HL-60 (cell line): ENCODE data around the gene SHMT1.

Experiments used
- POLR2AphosphoS5 ChIP-seq: IDR thresholded peaks from 2 replicates; pipeline ENCODE4 v1.6.1; 2012; ENCODE audit warnings: low read depth
- REST ChIP-seq: IDR thresholded peaks from 2 replicates; pipeline ENCODE4 v1.6.1; 2012; ENCODE audit warnings: low read depth; ENCODE audit not compliant: insufficient replicate concordance
- TF ChIP-seq, protein P1 (sequence below): IDR thresholded peaks from one replicate; pipeline ENCODE4 v1.5.1; 2011; ENCODE audit warnings: low read length, control low read depth, inconsistent platforms; ENCODE audit not compliant: insufficient read depth

- TF ChIP-seq, protein P1, sequence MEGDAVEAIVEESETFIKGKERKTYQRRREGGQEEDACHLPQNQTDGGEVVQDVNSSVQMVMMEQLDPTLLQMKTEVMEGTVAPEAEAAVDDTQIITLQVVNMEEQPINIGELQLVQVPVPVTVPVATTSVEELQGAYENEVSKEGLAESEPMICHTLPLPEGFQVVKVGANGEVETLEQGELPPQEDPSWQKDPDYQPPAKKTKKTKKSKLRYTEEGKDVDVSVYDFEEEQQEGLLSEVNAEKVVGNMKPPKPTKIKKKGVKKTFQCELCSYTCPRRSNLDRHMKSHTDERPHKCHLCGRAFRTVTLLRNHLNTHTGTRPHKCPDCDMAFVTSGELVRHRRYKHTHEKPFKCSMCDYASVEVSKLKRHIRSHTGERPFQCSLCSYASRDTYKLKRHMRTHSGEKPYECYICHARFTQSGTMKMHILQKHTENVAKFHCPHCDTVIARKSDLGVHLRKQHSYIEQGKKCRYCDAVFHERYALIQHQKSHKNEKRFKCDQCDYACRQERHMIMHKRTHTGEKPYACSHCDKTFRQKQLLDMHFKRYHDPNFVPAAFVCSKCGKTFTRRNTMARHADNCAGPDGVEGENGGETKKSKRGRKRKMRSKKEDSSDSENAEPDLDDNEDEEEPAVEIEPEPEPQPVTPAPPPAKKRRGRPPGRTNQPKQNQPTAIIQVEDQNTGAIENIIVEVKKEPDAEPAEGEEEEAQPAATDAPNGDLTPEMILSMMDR: no peak
- TF ChIP-seq POLR2AphosphoS5 (no peak), REST (no peak)
Observed at GRCh38 chr17:18353541-18353940, 9.8 kb downstream of the SHMT1 start.
